ENCODE data around the gene KLK11. TPM values are rescaled to one million over a fixed set of nuclear protein-coding genes. Genes with fewer than 3 reads are reported as not detected.

Gene KLK11
- total and polyA plus RNA-seq, 5 donors: 0.14 to 0.69 (median 0.50) TPM; not detected in 1

DNA sequence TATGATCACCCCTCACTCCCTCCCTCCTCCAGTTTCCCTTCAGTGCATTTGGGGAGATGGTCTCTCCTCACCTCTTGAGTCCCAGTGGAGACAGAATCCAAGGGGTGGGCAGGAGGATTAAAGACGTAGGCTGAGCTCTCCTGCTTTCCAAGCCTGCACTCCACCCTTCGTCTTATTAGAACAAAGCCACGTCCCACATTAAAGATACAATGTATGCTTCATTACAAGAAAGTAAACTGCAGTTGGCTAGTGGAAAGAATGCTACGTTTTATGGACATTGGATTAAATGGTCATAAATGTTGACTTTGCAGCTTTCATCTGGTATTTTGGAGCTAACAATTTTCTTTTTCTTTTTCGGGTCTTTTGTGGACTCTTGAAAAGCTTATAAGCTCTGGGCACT lies 1.5 kb upstream of the KLK11 start:
- Histone ChIP-seq H3K27me3 (ENCODE audit: control insufficient read depth, insufficient read depth) (no peaks in the 10 kb centered on the region), H3K4me1 (ENCODE audit: control insufficient read depth, insufficient read depth, low read length) (no peaks in the 10 kb centered on the region), H3K9me3 (ENCODE audit: control insufficient read depth, low read length) (no peaks in the 10 kb centered on the region), H3K4me3 (ENCODE audit: low read length) (no peak overlapping the region), H3K27ac (ENCODE audit: low read length) (no peak overlapping the region)
- WGBS: 67% methylated on average over 5 of the region's 5 CpGs
- intact Hi-C loops (cut with DNase I): loop anchor here in 1 of 4 donors (5.0 to 10.0 kb wide), 2 partner anchors 64 to 137 kb away; no protein-coding TSS in a partner anchor
- DNase-seq (no peak), ATAC-seq (no peak)

DNA sequence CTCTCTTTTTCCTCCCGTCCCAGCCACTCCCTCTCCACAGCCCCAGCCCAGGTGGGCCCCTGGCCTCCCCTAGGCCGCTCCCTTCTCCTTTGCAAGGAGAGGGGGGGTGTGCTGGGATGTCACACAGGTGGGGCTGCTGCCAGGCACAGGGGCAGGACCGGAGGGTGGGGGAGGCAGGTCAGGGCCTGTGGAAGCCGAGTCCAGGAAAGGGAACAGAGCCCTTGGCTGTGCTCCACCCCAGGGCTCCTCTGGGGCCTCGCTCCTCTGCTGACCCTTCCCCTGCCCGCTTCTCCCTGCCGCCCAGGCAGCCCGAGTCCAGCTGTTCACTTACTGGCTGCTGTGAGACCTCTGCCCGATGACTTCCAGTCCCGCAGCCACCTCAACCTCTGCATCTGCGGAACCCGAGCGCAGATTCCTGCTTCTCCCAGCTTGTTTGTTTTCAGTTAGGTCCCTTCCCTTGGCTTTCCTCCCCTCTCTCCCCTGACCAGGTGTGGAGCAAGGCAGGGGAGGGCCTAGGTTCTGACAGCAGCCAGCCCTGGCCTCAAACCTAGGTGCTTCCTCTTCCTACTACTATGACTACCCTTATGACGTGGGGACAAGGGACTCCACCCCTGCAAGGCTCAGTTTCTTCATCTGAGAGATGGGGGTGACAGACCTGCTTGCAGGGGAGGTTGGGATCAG lies 850 bp upstream of the KLK11 start:
- WGBS: 46% methylated on average over 14 of the region's 14 CpGs
- intact Hi-C loops (cut with DNase I): loop anchor here in 1 of 4 donors (5.0 to 10.0 kb wide), 2 partner anchors 65 to 138 kb away; no protein-coding TSS in a partner anchor
- no peaks in the 10 kb centered on the region for H3K27me3 ChIP-seq (ENCODE audit: control insufficient read depth, insufficient read depth)
- no peak overlapping the region for H3K27ac ChIP-seq (ENCODE audit: low read length)
- DNase-seq (no peak), ATAC-seq (no peak)
- no peaks in the 10 kb centered on the region for H3K4me1 ChIP-seq (ENCODE audit: control insufficient read depth, insufficient read depth, low read length)
- H3K9me3 ChIP-seq (ENCODE audit: control insufficient read depth, low read length): no peaks in the 10 kb centered on the region
- H3K4me3 ChIP-seq (ENCODE audit: low read length): no peak overlapping the region

DNA sequence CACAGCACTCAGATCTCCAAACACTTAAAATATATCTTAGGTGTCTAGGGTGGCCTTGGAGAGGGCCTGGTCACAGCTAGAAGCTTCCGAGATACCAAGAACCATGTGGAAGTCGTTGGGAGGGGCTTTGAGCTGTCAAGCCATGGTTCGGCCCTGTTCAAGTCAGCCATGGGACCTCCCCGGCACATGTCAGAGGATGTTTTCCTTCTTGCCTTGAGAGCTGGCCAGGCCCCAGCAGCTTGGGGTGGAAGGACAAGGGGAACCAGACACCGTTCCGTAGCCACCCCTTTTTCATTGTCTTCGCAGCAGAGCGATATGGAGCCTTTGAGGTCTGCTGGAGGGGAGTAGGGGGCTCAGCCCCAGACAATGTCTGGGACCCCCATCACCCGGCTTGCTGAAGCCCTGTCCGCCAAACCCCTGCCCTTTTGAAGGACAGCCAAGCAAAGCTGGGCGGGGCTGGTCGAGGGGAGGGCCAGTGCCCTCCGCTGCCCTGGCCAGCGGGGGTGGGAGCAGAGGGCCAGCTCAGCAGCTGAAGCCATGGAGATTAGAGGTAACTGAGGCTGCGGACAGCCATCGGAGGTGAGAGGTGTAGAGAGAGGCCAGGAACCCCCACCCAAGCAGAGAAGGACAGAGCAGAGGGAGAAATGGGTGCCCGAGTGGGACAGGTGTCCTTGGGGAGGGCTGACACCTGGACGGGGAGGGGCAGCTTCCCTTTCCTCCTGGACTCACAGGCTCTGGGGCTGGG lies 435 bp downstream of the KLK11 start:
- H3K4me3 ChIP-seq (ENCODE audit: low read length): no peak overlapping the region
- no peak overlapping the region for H3K27ac ChIP-seq (ENCODE audit: low read length)
- ATAC-seq (peak; percentile 30 to 86), DNase-seq (peak; percentile 29 to 73 (median 72))
- H3K4me1 ChIP-seq (ENCODE audit: control insufficient read depth, insufficient read depth, low read length): no peaks in the 10 kb centered on the region
- no peaks in the 10 kb centered on the region for H3K9me3 ChIP-seq (ENCODE audit: control insufficient read depth, low read length)
- H3K27me3 ChIP-seq (ENCODE audit: control insufficient read depth, insufficient read depth): no peaks in the 10 kb centered on the region
- intact Hi-C loops (cut with DNase I): loop anchor here in 1 of 4 donors (5.0 to 10.0 kb wide), 2 partner anchors 66 to 139 kb away; no protein-coding TSS in a partner anchor
- 37% methylated on average over 18 of the region's 18 CpGs for WGBS

DNA sequence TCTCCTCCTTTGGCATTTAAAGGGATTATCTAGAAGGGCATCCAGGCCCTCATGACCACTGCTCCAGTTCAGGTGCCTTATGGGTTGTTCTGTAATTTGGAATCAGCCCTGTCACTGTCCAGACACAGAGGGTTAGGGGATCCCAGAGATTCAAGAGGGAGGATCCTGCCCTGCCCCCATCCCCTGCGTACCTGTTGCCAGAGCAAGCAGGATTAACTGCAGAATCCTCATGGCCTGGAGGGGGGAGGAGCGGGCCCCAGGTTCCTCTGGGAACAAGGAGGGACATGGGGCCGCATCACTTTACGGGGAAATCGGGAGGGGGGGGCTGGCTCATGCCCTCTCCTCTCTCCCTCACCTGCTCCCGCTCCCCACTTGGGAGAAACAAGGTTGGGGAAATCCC lies 1.0 kb downstream of the KLK11 start:
- ATAC-seq (no peak), DNase-seq (no peak)
- H3K4me3 ChIP-seq (ENCODE audit: low read length): no peak overlapping the region
- no peaks in the 10 kb centered on the region for H3K27me3 ChIP-seq (ENCODE audit: control insufficient read depth, insufficient read depth)
- no peaks in the 10 kb centered on the region for H3K9me3 ChIP-seq (ENCODE audit: control insufficient read depth, low read length)
- 70% methylated on average over 6 of the region's 6 CpGs for WGBS
- H3K27ac ChIP-seq (ENCODE audit: low read length): no peak overlapping the region
- no peaks in the 10 kb centered on the region for H3K4me1 ChIP-seq (ENCODE audit: control insufficient read depth, insufficient read depth, low read length)
- intact Hi-C loops (cut with DNase I): loop anchor here in 1 of 4 donors (5.0 to 10.0 kb wide), 2 partner anchors 67 to 139 kb away; no protein-coding TSS in a partner anchor

DNA sequence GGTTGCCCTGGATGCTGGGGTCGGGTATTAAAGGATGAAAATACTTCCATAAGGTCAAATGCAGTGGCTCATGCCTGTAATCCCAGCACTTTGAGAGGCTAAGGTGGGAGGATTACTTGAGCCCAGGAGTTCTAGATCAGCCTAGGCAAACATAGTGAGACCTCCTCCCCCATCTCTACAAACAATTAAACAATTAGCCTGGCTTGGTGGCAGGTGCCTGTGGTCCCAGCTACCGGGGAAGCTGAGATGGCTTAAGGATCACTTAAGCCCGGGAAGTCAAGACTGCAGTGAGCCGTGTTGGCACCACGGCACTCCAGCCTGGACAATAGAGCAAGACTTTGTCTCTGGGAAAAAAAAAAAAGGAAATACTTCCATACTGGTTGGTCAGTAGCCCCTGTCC lies 1.5 kb downstream of the KLK11 start:
- H3K27ac ChIP-seq (ENCODE audit: low read length): no peak overlapping the region
- DNase-seq (no peak), ATAC-seq (no peak)
- no peaks in the 10 kb centered on the region for H3K4me1 ChIP-seq (ENCODE audit: control insufficient read depth, insufficient read depth, low read length)
- no peaks in the 10 kb centered on the region for H3K27me3 ChIP-seq (ENCODE audit: control insufficient read depth, insufficient read depth)
- no peaks in the 10 kb centered on the region for H3K9me3 ChIP-seq (ENCODE audit: control insufficient read depth, low read length)
- 58% methylated on average over 5 of the region's 5 CpGs for WGBS
- intact Hi-C loops (cut with DNase I): loop anchor here in 2 of 4 donors (5.0 to 10.0 kb wide), 3 partner anchors 67 to 140 kb away; no protein-coding TSS in a partner anchor
- no peak overlapping the region for H3K4me3 ChIP-seq (ENCODE audit: low read length)

DNA sequence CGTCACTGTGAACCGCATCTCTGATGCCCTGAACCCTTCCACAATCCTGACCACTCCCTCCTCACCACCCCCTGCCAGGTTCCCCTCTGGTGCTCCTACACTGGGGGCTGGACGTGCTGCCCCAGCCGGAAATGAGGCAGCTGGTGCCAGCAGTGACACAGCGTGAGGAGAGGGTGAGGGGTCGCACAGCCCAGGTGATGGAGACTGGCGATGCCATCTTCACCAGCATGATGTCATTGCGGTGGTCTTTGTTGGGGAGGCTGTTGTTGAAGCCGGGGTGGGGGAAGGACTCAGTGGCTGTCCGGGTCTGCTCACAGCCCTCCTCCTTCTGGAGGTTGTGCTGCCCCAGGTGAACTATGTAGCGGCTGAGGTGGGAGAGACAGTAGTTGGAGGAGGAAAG lies 2.5 kb downstream of the KLK11 start:
- H3K27ac ChIP-seq (ENCODE audit: low read length): no peak overlapping the region
- H3K4me3 ChIP-seq (ENCODE audit: low read length): no peak overlapping the region
- peaks cover 4% of the 10 kb centered on the region for H3K4me1 ChIP-seq (ENCODE audit: control insufficient read depth, insufficient read depth, low read length)
- no peaks in the 10 kb centered on the region for H3K9me3 ChIP-seq (ENCODE audit: control insufficient read depth, low read length)
- intact Hi-C loops (cut with DNase I): loop anchor here in 2 of 4 donors (5.0 to 10.0 kb wide), 2 partner anchors 73 to 141 kb away; no protein-coding TSS in a partner anchor
- no peaks in the 10 kb centered on the region for H3K27me3 ChIP-seq (ENCODE audit: control insufficient read depth, insufficient read depth)
- WGBS: 64% methylated on average over 11 of the region's 11 CpGs
- ATAC-seq (no peak), DNase-seq (no peak)

DNA sequence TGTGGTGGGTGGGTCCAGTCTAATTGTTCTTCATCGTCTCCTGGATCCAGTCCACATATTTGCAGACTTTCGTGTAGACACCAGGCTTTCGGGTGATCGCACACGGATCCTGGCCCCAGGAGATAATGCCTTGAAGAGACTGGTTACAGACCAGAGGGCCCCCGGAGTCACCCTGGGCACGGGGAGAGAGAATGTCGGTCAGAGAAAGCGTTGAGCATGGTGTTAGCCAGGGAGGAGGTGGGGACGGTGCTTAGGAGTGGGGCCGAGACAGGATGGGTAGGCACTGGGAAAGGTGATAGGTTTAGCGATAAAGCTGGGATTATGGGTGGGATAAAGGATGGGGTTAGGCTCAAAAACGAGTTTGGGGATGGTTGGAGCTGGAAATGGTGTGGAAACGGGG lies 3.9 kb downstream of the KLK11 start:
- Histone ChIP-seq H3K9me3 (ENCODE audit: control insufficient read depth, low read length) (no peaks in the 10 kb centered on the region), H3K27me3 (ENCODE audit: control insufficient read depth, insufficient read depth) (no peaks in the 10 kb centered on the region), H3K4me3 (ENCODE audit: low read length) (no peak overlapping the region), H3K4me1 (ENCODE audit: control insufficient read depth, insufficient read depth, low read length) (peaks cover 4% of the 10 kb centered on the region), H3K27ac (ENCODE audit: low read length) (no peak overlapping the region)
- WGBS: 62% methylated on average over 14 of the region's 14 CpGs
- no peak for DNase-seq
- intact Hi-C loops (cut with DNase I): loop anchor here in 2 of 4 donors (5.0 to 10.0 kb wide), 2 partner anchors 75 to 142 kb away; no protein-coding TSS in a partner anchor
- ATAC-seq: no peak

DNA sequence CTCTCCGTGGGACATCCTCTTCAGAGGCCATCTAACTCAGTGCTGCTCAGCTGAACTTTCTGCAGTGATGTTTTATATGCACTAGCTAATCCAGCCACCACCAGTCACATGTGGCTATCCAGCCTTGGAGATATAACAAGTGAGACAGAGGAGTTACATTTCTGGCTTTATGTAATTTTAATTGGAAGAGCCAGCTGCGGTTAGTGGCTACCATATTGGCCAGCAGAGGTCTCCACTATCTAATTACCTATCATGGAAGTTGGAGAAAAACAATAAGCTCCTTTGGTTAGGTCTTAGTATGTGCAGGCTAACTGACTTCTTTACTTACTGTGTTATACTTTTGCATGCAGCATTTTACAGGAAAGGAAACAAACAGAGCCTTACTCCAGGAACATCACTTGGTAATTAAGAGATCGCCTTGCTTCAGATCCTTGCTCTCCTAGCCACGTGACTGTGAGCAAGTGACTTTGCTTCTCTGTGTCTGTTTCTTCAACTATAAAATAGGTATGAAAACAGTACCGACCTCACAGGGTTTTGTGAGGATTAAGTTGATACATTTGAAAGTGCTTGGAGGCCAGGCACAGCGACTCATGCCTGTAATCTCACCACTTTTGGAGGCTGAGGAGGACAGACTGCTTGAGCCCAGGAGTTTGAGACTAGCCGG lies 5.3 kb downstream of the KLK11 start:
- ATAC-seq (peak; percentile 21 to 28), DNase-seq (no peak)
- H3K27ac ChIP-seq (ENCODE audit: low read length): no peak overlapping the region
- H3K4me3 ChIP-seq (ENCODE audit: low read length): no peak overlapping the region
- peaks cover 4% of the 10 kb centered on the region for H3K4me1 ChIP-seq (ENCODE audit: control insufficient read depth, insufficient read depth, low read length)
- intact Hi-C loops (cut with DNase I): loop anchor here in 3 of 4 donors (2.0 to 10.0 kb wide), 3 partner anchors 72 to 144 kb away; no protein-coding TSS in a partner anchor
- 35% methylated on average over 7 of the region's 7 CpGs for WGBS
- no peaks in the 10 kb centered on the region for H3K9me3 ChIP-seq (ENCODE audit: control insufficient read depth, low read length)
- no peaks in the 10 kb centered on the region for H3K27me3 ChIP-seq (ENCODE audit: control insufficient read depth, insufficient read depth)

DNA sequence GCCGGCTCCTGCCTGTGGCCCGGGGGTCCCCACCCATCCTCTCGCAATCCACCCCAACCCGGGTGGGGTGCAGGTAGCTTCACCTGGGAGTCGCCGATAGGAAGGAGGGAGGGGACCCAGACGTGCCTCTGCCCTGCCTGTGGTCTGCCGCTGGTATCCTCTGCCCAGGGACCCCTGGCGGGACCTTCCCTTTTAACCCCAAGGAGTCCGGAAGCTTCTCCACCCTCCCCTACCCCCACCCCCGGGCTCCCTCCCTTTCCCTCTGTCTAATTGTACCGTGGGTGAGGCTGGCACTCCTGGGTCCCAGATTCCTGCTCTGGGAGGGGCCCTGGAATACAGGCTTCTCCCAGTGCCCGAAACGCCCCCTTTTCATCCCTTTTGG lies 6.9 kb downstream of the KLK11 start, which contains the start of gene KLK10:
Gene KLK10 (minus strand): TSS at position 166 of the 382 bp plus-strand sequence. CDS start 579 bp downstream, outside the sequence.
- 3% methylated on average over 14 of the region's 14 CpGs for WGBS
- Histone ChIP-seq H3K9me3 (ENCODE audit: control insufficient read depth, low read length) (no peaks in the 10 kb centered on the region), H3K4me1 (ENCODE audit: control insufficient read depth, insufficient read depth, low read length) (peaks cover 4% of the 10 kb centered on the region), H3K27me3 (ENCODE audit: control insufficient read depth, insufficient read depth) (no peaks in the 10 kb centered on the region), H3K4me3 (ENCODE audit: low read length) (peak within 1 kb of the TSS; percentile 29), H3K27ac (ENCODE audit: low read length) (no peak within 1 kb of the TSS)
- peak in 1 of 3 donors; percentile 39 for DNase-seq
- ATAC-seq: no peak
- intact Hi-C loops (cut with DNase I): loop anchor here in 1 of 4 donors (5.0 kb wide), 1 partner anchor 78 kb away; no protein-coding TSS in a partner anchor

DNA sequence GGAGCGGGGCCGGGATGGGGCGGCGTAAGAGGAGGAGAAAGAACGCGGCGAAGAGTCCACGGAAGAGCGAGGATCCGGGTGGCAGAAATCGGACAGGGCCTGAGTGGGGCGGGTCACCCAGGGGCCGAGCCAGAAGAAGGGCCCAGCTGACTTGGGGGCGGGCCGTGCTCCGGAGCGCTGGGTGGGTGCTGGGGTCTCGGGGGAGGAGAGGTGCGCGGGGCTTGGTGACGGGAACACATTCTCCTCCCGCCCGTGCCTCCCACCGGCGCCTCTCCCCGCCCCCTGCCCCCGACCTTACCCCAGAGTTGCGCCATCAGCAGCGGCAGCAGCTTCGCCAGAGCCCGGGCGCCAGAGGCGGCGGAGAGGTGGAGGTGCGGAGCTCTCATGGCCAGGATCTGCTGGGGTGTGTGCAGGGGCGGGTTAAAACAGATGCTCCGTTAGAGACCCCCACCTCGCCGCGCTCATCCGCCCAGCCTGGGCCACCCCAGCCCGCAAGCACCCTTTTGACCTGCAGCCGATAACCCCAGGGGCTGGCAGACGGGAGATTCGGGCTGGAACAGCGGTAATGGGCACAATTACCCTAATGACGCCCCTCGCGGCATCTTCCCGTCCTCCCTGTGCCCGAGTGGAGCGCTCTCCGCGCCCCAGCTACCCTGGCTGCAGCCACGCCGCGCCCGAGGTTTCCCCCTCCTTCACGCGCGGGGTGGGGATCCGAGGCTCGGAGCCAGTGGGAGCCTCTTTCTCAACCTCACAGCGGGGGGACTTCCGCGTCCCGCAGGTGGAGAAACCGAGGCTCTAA lies 7.5 kb downstream of the KLK11 start:
- DNase-seq (peak; percentile 27 to 78 (median 67)), ATAC-seq (peak; percentile 20 to 44)
- peaks cover 4% of the 10 kb centered on the region for H3K4me1 ChIP-seq (ENCODE audit: control insufficient read depth, insufficient read depth, low read length)
- 2% methylated on average over 68 of the region's 68 CpGs for WGBS
- H3K4me3 ChIP-seq (ENCODE audit: low read length): peak overlapping the region; percentile 29
- intact Hi-C loops (cut with DNase I): loop anchor here in 1 of 4 donors (5.0 kb wide), 1 partner anchor 78 kb away; no protein-coding TSS in a partner anchor
- no peaks in the 10 kb centered on the region for H3K27me3 ChIP-seq (ENCODE audit: control insufficient read depth, insufficient read depth)
- no peaks in the 10 kb centered on the region for H3K9me3 ChIP-seq (ENCODE audit: control insufficient read depth, low read length)
- H3K27ac ChIP-seq (ENCODE audit: low read length): no peak overlapping the region

Data from right cardiac atrium (tissue), 5 donors.